ENCODE measurements around the gene SKIL.
A peak's percentile ranks its signal among the peaks of the same experiment; 100 is the strongest.

Gene SKIL

GRCh38 chr3:170391108-170391507 is 33.6 kb downstream of the SKIL start:
- no peak for TF ChIP-seq CTCF (IDR thresholded peaks at IDR 0.05; ENCODE audit: borderline replicate concordance, control extremely low read depth, extremely low read depth, insufficient read depth, missing control alignments)
- no peak for DNase-seq (ENCODE audit: low spot score)
- in situ Hi-C loops (cut with MboI; ENCODE audit: low sequenced_read_pairs, unreplicated experiment), result no loop called here

GRCh38 chr3:170397685-170398084 is 40.2 kb downstream of the SKIL start:
- TF ChIP-seq CTCF (IDR thresholded peaks at IDR 0.05; ENCODE audit: borderline replicate concordance, control extremely low read depth, extremely low read depth, insufficient read depth, missing control alignments), result no peak
- no peak for DNase-seq (ENCODE audit: low spot score)
- in situ Hi-C loops (cut with MboI; ENCODE audit: low sequenced_read_pairs, unreplicated experiment), result no loop called here

GRCh38 chr3:170405101-170405500 is 47.6 kb downstream of the SKIL start:
- in situ Hi-C loops (cut with MboI; ENCODE audit: low sequenced_read_pairs, unreplicated experiment), result no loop called here
- TF ChIP-seq CTCF (IDR thresholded peaks at IDR 0.05; ENCODE audit: borderline replicate concordance, control extremely low read depth, extremely low read depth, insufficient read depth, missing control alignments), result no peak
- no peak for DNase-seq (ENCODE audit: low spot score)

- peak; percentile 46 for DNase-seq (ENCODE audit: low spot score)
- in situ Hi-C loops (cut with MboI; ENCODE audit: low sequenced_read_pairs, unreplicated experiment), result loop anchor here (5.0 kb wide), 1 partner anchor 103 kb away; no protein-coding TSS in a partner anchor
Measured at GRCh38 chr3:170410428-170411029, 53.0 kb downstream of the SKIL start.

GRCh38 chr3:170413291-170413690 is 55.8 kb downstream of the SKIL start:
- no peak for DNase-seq (ENCODE audit: low spot score)
- no peak for TF ChIP-seq CTCF (IDR thresholded peaks at IDR 0.05; ENCODE audit: borderline replicate concordance, control extremely low read depth, extremely low read depth, insufficient read depth, missing control alignments)
- in situ Hi-C loops (cut with MboI; ENCODE audit: low sequenced_read_pairs, unreplicated experiment), result loop anchor here (5.0 kb wide), 1 partner anchor 106 kb away; no protein-coding TSS in a partner anchor

More at GRCh38 chr3:170410428-170411029, 53.0 kb downstream of the SKIL start:
- peak; percentile 47 for TF ChIP-seq CTCF (IDR thresholded peaks at IDR 0.05; ENCODE audit: borderline replicate concordance, control extremely low read depth, extremely low read depth, insufficient read depth, missing control alignments)

GRCh38 chr3:170414202-170414663 is 56.7 kb downstream of the SKIL start:
- in situ Hi-C loops (cut with MboI; ENCODE audit: low sequenced_read_pairs, unreplicated experiment), result loop anchor here (5.0 kb wide), 1 partner anchor 107 kb away; no protein-coding TSS in a partner anchor
- peak; percentile 61 for DNase-seq (ENCODE audit: low spot score)
- TF ChIP-seq CTCF (IDR thresholded peaks at IDR 0.05; ENCODE audit: borderline replicate concordance, control extremely low read depth, extremely low read depth, insufficient read depth, missing control alignments), result peak; percentile 86
